ENCODE results near the gene MS4A6E. TPM values are rescaled to one million over a fixed set of nuclear protein-coding genes. Genes with fewer than 3 reads are reported as not detected.

Gene MS4A6E
- total RNA-seq, 1 experiment from 2014 or later, result not detected

DNA sequence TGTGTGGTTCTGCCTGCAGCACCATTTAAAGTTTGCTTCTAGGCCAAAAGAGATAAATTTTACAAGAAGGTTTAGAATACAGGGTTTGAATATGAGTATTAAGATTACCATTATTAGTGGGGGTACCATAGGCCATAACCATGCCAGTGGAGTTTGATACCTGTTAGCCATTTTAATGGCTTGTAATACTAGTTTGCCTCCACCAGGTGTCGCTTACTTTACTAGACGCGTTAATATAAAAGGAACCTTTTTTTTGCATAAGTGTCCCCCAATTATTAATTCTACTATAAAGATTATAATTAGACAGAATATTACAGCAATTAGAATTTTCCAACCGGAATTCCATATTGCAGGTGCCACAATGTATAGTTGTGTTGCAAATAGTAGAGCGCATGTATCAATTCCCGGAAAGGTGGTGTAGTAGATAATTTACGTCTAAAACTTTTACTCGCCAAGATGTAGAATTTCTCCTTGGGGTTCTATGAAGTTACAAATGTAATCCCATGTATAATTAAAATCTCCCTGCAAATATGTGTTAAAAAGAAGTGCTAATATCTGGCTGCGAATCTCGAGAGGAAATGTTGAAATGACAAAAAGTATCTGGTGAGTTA lies 16.1 kb downstream of the MS4A6E start:
- Histone ChIP-seq H3K36me3 (ENCODE audit: insufficient read depth, low read length, poor library complexity, severe bottlenecking) (no peaks in the 10 kb centered on the region), H3K4me3 (ENCODE audit: low read depth, low read length, poor library complexity, severe bottlenecking) (no peak overlapping the region), H3K27me3 (replicated peaks; ENCODE audit: insufficient read depth, low read depth, low read length, poor library complexity) (no peaks in the 10 kb centered on the region), H3K27ac (ENCODE audit: low read depth, low read length, poor library complexity, severe bottlenecking) (no peak overlapping the region), H3K9me3 (ENCODE audit: low read depth, low read length, poor library complexity, severe bottlenecking) (no peaks in the 10 kb centered on the region), H3K4me1 (ENCODE audit: insufficient read depth, low read length, poor library complexity, severe bottlenecking) (no peaks in the 10 kb centered on the region)
- intact Hi-C loops (cut with micrococcal nuclease; ENCODE audit: unreplicated experiment), result loop anchor here (5.0 kb wide), 2 partner anchors 76 to 274 kb away; no protein-coding TSS in a partner anchor
- ChIA-PET CTCF (no interaction called here), POLR2A (ENCODE audit: low non-redundant PET) (no interaction called here)
- TF ChIP-seq, protein P1, sequence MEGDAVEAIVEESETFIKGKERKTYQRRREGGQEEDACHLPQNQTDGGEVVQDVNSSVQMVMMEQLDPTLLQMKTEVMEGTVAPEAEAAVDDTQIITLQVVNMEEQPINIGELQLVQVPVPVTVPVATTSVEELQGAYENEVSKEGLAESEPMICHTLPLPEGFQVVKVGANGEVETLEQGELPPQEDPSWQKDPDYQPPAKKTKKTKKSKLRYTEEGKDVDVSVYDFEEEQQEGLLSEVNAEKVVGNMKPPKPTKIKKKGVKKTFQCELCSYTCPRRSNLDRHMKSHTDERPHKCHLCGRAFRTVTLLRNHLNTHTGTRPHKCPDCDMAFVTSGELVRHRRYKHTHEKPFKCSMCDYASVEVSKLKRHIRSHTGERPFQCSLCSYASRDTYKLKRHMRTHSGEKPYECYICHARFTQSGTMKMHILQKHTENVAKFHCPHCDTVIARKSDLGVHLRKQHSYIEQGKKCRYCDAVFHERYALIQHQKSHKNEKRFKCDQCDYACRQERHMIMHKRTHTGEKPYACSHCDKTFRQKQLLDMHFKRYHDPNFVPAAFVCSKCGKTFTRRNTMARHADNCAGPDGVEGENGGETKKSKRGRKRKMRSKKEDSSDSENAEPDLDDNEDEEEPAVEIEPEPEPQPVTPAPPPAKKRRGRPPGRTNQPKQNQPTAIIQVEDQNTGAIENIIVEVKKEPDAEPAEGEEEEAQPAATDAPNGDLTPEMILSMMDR (conservative IDR thresholded peaks at IDR 0.05; ENCODE audit: low read depth, low read length), result peak; percentile 82
- TF ChIP-seq EZH2 (IDR thresholded peaks at IDR 0.05; ENCODE audit: borderline replicate concordance, low read depth, low read length, poor library complexity, severe bottlenecking), result no peak
- no TSS peak for BruUV-seq (replicated peaks)
- DNase-seq (ENCODE audit: low spot score), result peak; percentile 42

DNA sequence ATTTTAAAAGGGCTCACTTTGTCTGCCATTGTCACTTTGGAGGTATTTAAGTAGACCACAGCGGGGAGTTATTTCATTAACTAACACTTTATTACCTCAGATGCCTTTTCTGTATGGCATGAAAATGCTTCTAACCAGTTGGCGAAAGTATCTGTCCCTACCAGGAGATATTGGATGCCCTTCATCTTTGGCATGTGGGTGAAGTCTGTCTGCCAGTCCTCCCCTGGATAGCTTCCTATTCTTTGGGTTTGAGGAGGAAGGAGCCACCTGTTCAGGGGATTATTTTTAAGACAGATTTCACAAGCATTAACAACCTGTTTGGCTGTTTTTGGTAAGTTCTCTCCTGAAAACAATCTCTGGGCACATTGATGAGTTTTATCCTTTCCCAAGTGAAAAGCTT lies 17.1 kb downstream of the MS4A6E start:
- Histone ChIP-seq H3K36me3 (ENCODE audit: insufficient read depth, low read length, poor library complexity, severe bottlenecking) (no peaks in the 10 kb centered on the region), H3K9me3 (ENCODE audit: low read depth, low read length, poor library complexity, severe bottlenecking) (no peaks in the 10 kb centered on the region), H3K27me3 (replicated peaks; ENCODE audit: insufficient read depth, low read depth, low read length, poor library complexity) (peaks cover 8% of the 10 kb centered on the region), H3K4me1 (ENCODE audit: insufficient read depth, low read length, poor library complexity, severe bottlenecking) (no peaks in the 10 kb centered on the region), H3K27ac (ENCODE audit: low read depth, low read length, poor library complexity, severe bottlenecking) (no peak overlapping the region), H3K4me3 (ENCODE audit: low read depth, low read length, poor library complexity, severe bottlenecking) (no peak overlapping the region)
- TF ChIP-seq, protein P1 (conservative IDR thresholded peaks at IDR 0.05; ENCODE audit: low read depth, low read length), result no peak
- no peak for TF ChIP-seq EZH2 (IDR thresholded peaks at IDR 0.05; ENCODE audit: borderline replicate concordance, low read depth, low read length, poor library complexity, severe bottlenecking)
- intact Hi-C loops (cut with micrococcal nuclease; ENCODE audit: unreplicated experiment), result loop anchor here (5.0 kb wide), 2 partner anchors 77 to 273 kb away; no protein-coding TSS in a partner anchor
- DNase-seq (ENCODE audit: low spot score), result no peak
- ChIA-PET CTCF (no interaction called here), POLR2A (ENCODE audit: low non-redundant PET) (no interaction called here)
- no TSS peak for BruUV-seq (replicated peaks)

DNA sequence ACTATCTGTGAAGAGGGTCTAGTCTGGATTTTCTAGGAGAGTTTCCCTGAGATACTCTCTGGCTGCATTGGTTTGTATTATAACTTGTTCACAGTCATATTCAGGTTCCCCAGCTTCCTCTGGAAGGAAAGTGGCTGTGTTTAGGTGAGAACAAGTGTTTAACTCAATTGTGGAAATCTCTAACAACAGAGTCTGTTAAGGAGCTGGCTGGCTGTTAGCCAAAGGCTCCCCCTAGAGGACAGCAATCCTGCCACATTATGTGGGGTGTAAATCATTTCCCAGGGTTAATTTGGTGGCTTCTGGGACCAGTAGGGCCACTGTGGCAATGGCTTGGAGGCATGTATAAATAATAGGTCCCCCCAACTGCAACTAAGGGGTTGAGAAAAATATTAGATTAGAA lies 18.4 kb downstream of the MS4A6E start:
- intact Hi-C loops (cut with micrococcal nuclease; ENCODE audit: unreplicated experiment), result no loop called here
- Histone ChIP-seq H3K27me3 (replicated peaks; ENCODE audit: insufficient read depth, low read depth, low read length, poor library complexity) (peaks cover 8% of the 10 kb centered on the region), H3K4me3 (ENCODE audit: low read depth, low read length, poor library complexity, severe bottlenecking) (no peak overlapping the region), H3K27ac (ENCODE audit: low read depth, low read length, poor library complexity, severe bottlenecking) (no peak overlapping the region), H3K9me3 (ENCODE audit: low read depth, low read length, poor library complexity, severe bottlenecking) (no peaks in the 10 kb centered on the region), H3K4me1 (ENCODE audit: insufficient read depth, low read length, poor library complexity, severe bottlenecking) (no peaks in the 10 kb centered on the region), H3K36me3 (ENCODE audit: insufficient read depth, low read length, poor library complexity, severe bottlenecking) (no peaks in the 10 kb centered on the region)
- ChIA-PET POLR2A (ENCODE audit: low non-redundant PET) (interaction anchor here (0.6 kb wide), 1 partner anchor 30 kb away, joined by 4 read pairs; no protein-coding TSS in a partner anchor), CTCF (interaction anchor here (0.6 to 0.8 kb wide), 2 partner anchors 18 to 198 kb away, joined by 3 read pairs; no protein-coding TSS in a partner anchor)
- TF ChIP-seq, protein P1 (conservative IDR thresholded peaks at IDR 0.05; ENCODE audit: low read depth, low read length), result peak; percentile 67
- TF ChIP-seq EZH2 (IDR thresholded peaks at IDR 0.05; ENCODE audit: borderline replicate concordance, low read depth, low read length, poor library complexity, severe bottlenecking), result no peak
- peak; percentile 49 for DNase-seq (ENCODE audit: low spot score)
- no TSS peak for BruUV-seq (replicated peaks)

All from A673 (cell line).